ENCODE results near the gene CCDC178. TPM values are rescaled to one million over a fixed set of nuclear protein-coding genes. Genes with fewer than 3 reads are reported as not detected.

Gene CCDC178
- total RNA-seq, 1 donor from 2014 or later = not detected

DNA sequence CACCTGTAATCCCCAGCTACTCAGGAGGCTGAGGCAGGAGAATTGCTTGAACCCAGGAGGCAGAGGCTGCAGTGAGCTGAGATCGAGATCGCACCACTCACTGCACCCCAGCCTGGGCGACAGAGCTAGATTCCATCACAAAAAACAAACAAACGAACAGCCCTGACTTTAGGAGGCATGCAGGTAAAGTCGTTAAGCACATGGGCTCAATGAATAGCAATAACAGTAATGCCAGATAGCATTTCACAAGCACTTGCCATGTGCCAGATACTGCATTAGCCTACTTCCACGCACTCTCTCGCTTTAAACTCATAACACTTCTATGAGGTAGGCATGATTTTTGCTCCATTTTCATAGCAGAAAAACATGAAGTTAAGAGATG is 532.1 kb downstream of the CCDC178 start:
- no peak for DNase-seq (ENCODE audit: extremely low spot score, unreplicated experiment)
- TF ChIP-seq, protein P1, sequence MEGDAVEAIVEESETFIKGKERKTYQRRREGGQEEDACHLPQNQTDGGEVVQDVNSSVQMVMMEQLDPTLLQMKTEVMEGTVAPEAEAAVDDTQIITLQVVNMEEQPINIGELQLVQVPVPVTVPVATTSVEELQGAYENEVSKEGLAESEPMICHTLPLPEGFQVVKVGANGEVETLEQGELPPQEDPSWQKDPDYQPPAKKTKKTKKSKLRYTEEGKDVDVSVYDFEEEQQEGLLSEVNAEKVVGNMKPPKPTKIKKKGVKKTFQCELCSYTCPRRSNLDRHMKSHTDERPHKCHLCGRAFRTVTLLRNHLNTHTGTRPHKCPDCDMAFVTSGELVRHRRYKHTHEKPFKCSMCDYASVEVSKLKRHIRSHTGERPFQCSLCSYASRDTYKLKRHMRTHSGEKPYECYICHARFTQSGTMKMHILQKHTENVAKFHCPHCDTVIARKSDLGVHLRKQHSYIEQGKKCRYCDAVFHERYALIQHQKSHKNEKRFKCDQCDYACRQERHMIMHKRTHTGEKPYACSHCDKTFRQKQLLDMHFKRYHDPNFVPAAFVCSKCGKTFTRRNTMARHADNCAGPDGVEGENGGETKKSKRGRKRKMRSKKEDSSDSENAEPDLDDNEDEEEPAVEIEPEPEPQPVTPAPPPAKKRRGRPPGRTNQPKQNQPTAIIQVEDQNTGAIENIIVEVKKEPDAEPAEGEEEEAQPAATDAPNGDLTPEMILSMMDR (IDR thresholded peaks at IDR 0.05) = no peak
- H3K4me3 Mint-ChIP-seq (ENCODE audit: unreplicated experiment) = no peak overlapping the region
- peaks cover 11% of the 10 kb centered on the region for H3K4me1 Mint-ChIP-seq (ENCODE audit: unreplicated experiment)
- no peaks in the 10 kb centered on the region for H3K36me3 Mint-ChIP-seq (ENCODE audit: unreplicated experiment)
- no peak overlapping the region for H3K27ac Mint-ChIP-seq (ENCODE audit: unreplicated experiment)
- no peaks in the 10 kb centered on the region for H3K9me3 Mint-ChIP-seq (ENCODE audit: unreplicated experiment)
- peaks cover 7% of the 10 kb centered on the region for H3K27me3 Mint-ChIP-seq (ENCODE audit: unreplicated experiment)

DNA sequence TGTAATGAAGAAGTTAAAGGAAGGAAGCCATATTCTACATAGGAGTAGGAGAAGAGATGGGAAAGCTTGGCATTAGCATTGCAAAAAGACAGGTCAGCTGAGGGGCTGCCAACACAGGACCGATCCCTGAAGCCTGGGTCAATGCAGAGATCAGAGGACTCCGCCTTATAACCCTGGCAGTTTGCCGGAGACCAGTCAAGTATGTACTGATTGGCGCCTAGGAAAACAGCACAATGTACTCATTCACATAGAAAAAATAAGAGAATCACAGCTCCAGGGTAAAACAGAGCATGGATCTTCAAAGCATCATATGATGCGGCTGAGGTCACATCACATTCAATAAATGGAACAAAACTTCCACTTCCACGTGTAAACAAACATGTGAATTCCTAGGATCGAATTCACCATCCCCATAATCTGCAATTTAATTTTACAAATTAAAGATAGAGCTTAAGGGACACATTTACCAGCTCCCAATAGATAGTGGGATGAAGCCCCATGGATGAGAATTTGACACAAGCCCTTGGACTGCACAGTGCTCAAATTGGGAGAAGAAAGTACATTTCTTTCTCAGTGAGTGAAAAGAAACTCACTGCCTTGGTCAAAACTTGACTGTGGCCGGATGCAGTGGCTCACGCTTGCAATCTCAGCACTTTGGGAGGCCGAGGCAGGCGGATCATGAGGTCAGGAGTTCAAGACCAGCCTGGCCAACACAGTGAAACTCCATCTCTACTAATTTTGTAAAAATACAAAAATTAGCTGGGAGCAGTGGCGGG is 532.7 kb downstream of the CCDC178 start:
- Mint-ChIP-seq H3K27me3 (ENCODE audit: unreplicated experiment) (peaks cover 7% of the 10 kb centered on the region), H3K9me3 (ENCODE audit: unreplicated experiment) (no peaks in the 10 kb centered on the region), H3K4me3 (ENCODE audit: unreplicated experiment) (no peak overlapping the region), H3K36me3 (ENCODE audit: unreplicated experiment) (no peaks in the 10 kb centered on the region), H3K27ac (ENCODE audit: unreplicated experiment) (no peak overlapping the region), H3K4me1 (ENCODE audit: unreplicated experiment) (peaks cover 11% of the 10 kb centered on the region)
- DNase-seq (ENCODE audit: extremely low spot score, unreplicated experiment) = no peak
- TF ChIP-seq, protein P1 (IDR thresholded peaks at IDR 0.05) = no peak

GRCh38 chr18:32907311-32907585 is 533.3 kb downstream of the CCDC178 start:
- H3K27ac Mint-ChIP-seq (ENCODE audit: unreplicated experiment) = no peak overlapping the region
- H3K4me1 Mint-ChIP-seq (ENCODE audit: unreplicated experiment) = peaks cover 11% of the 10 kb centered on the region
- no peak for DNase-seq (ENCODE audit: extremely low spot score, unreplicated experiment)
- no peak overlapping the region for H3K4me3 Mint-ChIP-seq (ENCODE audit: unreplicated experiment)
- no peaks in the 10 kb centered on the region for H3K9me3 Mint-ChIP-seq (ENCODE audit: unreplicated experiment)
- TF ChIP-seq, protein P1 (IDR thresholded peaks at IDR 0.05) = no peak
- H3K36me3 Mint-ChIP-seq (ENCODE audit: unreplicated experiment) = no peaks in the 10 kb centered on the region
- peaks cover 7% of the 10 kb centered on the region for H3K27me3 Mint-ChIP-seq (ENCODE audit: unreplicated experiment)

- peaks cover 7% of the 10 kb centered on the region for H3K27me3 Mint-ChIP-seq (ENCODE audit: unreplicated experiment)
- peaks cover 7% of the 10 kb centered on the region for H3K4me1 Mint-ChIP-seq (ENCODE audit: unreplicated experiment)
- TF ChIP-seq, protein P1 (IDR thresholded peaks at IDR 0.05) = no peak
- no peak overlapping the region for H3K27ac Mint-ChIP-seq (ENCODE audit: unreplicated experiment)
- no peaks in the 10 kb centered on the region for H3K36me3 Mint-ChIP-seq (ENCODE audit: unreplicated experiment)
- H3K9me3 Mint-ChIP-seq (ENCODE audit: unreplicated experiment) = no peaks in the 10 kb centered on the region
- no peak overlapping the region for H3K4me3 Mint-ChIP-seq (ENCODE audit: unreplicated experiment)
- no peak for DNase-seq (ENCODE audit: extremely low spot score, unreplicated experiment)
Measured at GRCh38 chr18:32906506-32907310, 533.8 kb downstream of the CCDC178 start.

DNA sequence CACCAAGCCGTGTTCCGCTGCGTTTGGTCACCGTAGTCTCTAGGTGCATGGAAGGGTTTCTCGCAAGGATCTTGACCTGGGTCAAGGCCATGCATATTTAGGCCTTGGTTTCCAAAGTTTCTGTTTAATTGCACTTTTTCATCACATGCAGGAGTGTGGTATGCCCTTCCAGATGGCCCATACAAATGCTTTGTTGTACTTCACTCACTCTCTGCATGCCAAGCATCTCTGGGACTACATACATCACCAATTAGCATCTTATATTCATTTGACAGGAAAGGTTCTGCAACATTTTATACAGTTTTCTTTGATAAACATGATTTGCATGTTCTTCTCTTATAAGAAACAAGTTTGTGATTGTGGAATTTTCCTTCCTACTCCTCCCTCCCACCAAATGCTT is 534.9 kb downstream of the CCDC178 start:
- TF ChIP-seq, protein P1 (IDR thresholded peaks at IDR 0.05) = no peak
- no peak overlapping the region for H3K27ac Mint-ChIP-seq (ENCODE audit: unreplicated experiment)
- no peak for DNase-seq (ENCODE audit: extremely low spot score, unreplicated experiment)
- H3K36me3 Mint-ChIP-seq (ENCODE audit: unreplicated experiment) = no peaks in the 10 kb centered on the region
- H3K9me3 Mint-ChIP-seq (ENCODE audit: unreplicated experiment) = no peaks in the 10 kb centered on the region
- no peak overlapping the region for H3K4me3 Mint-ChIP-seq (ENCODE audit: unreplicated experiment)
- H3K27me3 Mint-ChIP-seq (ENCODE audit: unreplicated experiment) = peaks cover 7% of the 10 kb centered on the region
- peaks cover 2% of the 10 kb centered on the region for H3K4me1 Mint-ChIP-seq (ENCODE audit: unreplicated experiment)
